MM.1S (cell line): Measurements from ENCODE around the gene SPESP1.

Experiments used
- CTCF ChIP-seq: fragments of 300-600 bp; sonication (generic); IDR thresholded peaks from 2 replicates; pipeline ENCODE4 v1.5.1; 2016; ENCODE audit warnings: antibody characterized with exemption, low read length, mixed read lengths
- EZH2 ChIP-seq: fragments of 300-600 bp; sonication (generic); optimal IDR thresholded peaks from 2 replicates; pipeline ENCODE3; 2017; ENCODE audit warnings: low read depth, mild to moderate bottlenecking, antibody characterized with exemption, low read length, mixed read lengths

DNA sequence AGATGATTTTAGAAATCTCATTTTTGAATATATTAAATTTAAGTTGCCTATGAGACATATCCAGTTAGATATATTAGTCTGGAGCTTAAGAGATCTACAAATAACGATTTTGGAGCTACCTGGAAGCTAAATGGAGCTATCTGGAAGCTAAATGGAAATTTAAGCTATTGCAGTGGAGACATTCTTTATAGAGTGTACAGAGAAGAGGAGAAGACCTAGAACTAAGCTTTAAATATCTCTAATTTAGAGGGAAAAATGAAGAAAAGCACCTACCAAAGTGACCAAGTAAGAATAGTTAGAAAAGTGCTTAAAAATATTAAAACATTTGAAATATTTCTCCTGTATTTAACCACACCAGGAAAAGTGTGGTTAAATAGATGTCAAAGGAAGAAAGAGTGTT lies 28.3 kb downstream of the SPESP1 start:
- no peak for TF ChIP-seq CTCF
- no peak for TF ChIP-seq EZH2
